Lower leg skin (tissue), 3 donors: ENCODE data around the gene DMXL1.

Experiments used
- POLR2A ChIP-seq, 2 donors: fragments of 450-650 bp; IDR thresholded peaks; one replicate each; pipeline ENCODE4 v1.6.1; 2016 to 2017; ENCODE audit warnings: antibody characterized with exemption in 2 of 2, mild to moderate bottlenecking in 1 of 2, moderate library complexity in 1 of 2
- TF ChIP-seq, protein P1 (sequence below), 3 donors: fragments of 450-650 bp; IDR thresholded peaks; one replicate each; pipeline ENCODE4 v1.5.1; 2016; ENCODE audit warnings: antibody characterized with exemption in 3 of 3, mild to moderate bottlenecking in 3 of 3, moderate library complexity in 2 of 3

DNA sequence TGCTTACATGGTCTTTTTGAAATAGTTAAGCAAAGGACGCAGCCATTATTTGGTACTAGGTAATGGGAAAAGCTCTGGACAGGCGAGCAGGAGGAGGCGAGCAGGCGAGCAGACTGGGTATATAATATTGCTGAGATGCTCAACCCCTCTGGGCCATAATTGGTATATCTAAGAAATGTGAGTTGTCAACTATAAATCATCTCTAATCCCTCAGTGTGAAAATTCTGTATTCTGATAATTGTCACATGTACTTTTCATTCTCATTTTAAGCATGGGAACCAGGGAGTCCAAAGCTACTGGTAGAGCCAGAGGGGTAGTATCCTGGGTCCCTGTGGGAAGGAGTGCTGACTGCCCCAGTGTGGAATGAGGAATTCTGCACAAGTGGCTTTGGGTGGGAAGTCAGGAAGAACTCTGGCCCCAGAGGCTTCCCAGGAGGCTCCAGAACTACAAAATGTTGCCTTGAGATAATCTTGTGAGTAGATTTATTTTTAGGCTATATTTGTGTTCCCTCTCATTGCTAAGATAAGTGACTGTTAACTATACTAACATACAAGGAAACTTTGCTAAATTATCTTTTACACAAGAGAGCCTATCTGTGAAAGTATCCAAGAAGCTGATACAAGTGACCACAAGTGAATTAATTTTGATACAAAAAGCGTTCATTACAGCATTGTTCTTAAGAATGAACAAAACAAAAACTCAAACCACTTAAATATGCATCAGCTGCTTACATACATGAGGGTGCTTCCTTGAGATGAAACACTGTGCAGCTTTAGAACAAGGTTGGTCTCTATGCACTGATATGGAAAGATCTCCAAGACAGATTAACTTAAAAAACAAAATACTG lies 214.4 kb downstream of the DMXL1 start:
- TF ChIP-seq, protein P1, sequence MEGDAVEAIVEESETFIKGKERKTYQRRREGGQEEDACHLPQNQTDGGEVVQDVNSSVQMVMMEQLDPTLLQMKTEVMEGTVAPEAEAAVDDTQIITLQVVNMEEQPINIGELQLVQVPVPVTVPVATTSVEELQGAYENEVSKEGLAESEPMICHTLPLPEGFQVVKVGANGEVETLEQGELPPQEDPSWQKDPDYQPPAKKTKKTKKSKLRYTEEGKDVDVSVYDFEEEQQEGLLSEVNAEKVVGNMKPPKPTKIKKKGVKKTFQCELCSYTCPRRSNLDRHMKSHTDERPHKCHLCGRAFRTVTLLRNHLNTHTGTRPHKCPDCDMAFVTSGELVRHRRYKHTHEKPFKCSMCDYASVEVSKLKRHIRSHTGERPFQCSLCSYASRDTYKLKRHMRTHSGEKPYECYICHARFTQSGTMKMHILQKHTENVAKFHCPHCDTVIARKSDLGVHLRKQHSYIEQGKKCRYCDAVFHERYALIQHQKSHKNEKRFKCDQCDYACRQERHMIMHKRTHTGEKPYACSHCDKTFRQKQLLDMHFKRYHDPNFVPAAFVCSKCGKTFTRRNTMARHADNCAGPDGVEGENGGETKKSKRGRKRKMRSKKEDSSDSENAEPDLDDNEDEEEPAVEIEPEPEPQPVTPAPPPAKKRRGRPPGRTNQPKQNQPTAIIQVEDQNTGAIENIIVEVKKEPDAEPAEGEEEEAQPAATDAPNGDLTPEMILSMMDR (IDR thresholded peaks at IDR 0.05), result no peak
- TF ChIP-seq POLR2A (IDR thresholded peaks at IDR 0.05), result no peak
